Midbrain (tissue), 1 donor: ENCODE data around the gene IRAK2.
A peak's percentile ranks its signal among the peaks of the same experiment; 100 is the strongest.
"Not testable (repeated sequence)": the region's sequence is repeated elsewhere in the genome, so short reads cannot be mapped to it uniquely, and the experiment has no call there.

Source experiments
- DNase-seq: peaks from one replicate; lab custom pipeline; 2025; lab: John Stamatoyannopoulos, UW

Gene IRAK2

DNA sequence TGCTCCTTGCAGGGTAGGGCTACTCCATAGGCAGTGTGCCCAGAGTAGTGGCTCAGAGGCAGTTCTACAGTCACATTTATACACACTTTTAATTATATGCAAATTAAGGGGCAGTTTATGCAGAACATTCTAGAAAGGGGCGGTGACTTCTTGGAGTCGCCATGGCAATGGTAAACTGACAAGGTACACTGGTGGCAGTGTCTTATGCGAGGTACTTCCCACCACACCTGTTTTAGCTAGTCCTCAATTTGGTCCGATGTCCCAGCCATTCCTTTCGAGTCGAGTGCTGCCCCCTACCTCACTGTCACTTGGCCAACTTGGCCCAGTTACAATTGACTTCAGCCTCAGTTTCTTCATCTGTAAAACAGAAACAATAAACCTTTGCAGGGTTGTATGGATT is 3.8 kb upstream of the IRAK2 start:
- no peak for DNase-seq

DNA sequence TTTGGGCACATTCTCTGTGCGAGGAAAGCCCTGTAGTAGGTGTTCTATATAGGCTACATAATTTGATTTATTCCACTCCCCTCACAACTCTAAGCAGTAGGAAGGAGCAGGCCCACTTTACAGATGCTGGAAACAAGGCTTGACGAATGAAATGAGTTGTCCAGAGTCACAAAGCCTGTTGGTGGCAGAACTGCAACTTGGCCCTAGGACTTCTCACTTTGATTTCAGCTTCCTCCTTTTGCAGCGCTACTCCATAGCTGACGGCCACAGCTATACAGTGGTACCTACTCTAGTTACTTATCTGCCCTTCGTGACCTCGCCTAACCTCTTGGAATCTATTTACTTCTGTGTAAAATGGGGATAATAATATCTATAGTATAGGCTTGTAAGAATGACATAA is 2.5 kb upstream of the IRAK2 start:
- no peak for DNase-seq

DNA sequence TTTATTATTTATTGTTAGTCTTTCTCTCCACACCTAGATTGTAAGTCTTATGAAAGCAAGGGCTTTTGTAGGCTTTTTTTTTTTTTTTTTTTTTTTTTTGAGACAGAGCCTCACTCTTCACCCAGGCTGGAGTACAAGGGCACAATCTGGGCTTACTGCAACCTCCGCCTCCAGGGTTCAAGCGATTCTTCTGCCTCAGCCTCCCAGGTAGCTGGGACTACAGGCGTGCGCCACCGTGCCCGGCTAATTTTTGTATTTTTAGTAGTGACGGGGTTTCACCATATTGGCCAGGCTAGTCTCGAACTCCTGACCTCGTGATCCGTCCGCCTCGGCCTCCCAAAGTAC is 546 bp upstream of the IRAK2 start:
- DNase-seq: not testable (repeated sequence)

- no peak for DNase-seq
These were observed 1.5 kb downstream of the IRAK2 start for GRCh38 chr3:10166213-10166604.

DNA sequence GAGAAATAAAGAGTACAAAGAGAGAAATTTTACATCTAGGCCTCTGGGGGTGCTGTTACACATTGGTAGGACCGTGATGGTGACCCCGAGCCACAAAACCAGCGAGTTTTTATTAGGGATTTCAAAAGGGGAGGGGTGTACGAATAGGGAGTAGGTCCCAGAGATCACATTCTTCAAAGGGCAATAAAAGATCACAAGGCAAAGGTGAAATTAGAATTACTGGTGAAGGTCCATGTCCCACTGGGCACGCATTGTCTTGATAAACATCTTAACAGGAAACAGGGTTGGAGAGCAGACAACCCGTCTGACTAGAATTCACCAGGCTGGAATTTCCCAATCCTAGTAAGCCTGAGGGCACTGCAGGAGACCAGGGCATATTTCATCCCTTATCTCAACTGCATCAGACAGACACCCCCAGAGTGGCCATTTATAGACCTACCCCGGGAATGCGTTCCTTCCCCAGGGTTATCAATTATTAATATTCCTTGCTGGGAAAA is 4.3 kb downstream of the IRAK2 start:
- no peak for DNase-seq

- DNase-seq: no peak
These were observed 6.3 kb downstream of the IRAK2 start for GRCh38 chr3:10170915-10171478.

GRCh38 chr3:10173095-10173925 is 8.6 kb downstream of the IRAK2 start:
- DNase-seq: no peak

GRCh38 chr3:10173926-10174435 is 9.3 kb downstream of the IRAK2 start:
- DNase-seq: peak; percentile 39

DNA sequence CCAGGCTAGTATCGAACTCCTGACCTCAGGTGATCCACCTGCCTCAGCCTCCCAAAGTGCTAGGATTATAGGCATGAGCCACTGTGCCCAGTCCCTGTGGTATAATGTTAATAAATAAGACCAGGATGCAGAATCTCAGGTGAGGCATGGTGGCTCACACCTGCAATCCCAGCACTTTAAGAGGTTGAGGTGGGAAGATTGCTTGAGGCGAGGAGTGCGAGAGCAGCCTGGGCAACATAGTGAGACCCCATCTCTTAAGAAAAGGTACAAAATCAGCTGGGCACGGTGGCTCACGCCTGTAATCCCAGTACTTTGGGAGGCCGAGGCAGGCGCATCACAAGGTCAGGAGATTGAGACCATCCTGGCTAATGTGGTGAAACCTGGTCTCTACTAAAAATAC is 10.6 kb downstream of the IRAK2 start:
- not testable (repeated sequence) for DNase-seq

DNA sequence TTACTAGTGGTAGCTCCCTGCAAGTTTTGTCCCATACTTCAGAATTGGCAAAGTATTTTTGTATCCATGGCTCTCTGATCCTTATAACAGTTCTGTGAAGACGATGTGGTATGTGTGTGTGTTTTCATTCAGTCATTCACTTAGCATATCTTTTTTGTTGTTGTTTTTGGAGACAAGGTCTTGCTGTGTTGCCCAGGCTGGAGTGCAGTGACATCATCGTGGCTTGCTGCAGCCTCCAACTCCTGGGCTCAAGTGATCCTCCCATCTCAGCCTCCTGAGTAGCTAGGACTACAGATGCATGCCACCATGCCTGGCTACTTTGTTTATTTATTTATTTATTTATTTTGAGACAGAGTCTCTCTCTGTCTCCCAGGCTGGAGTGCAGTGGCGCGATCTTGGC is 11.4 kb downstream of the IRAK2 start:
- not testable (repeated sequence) for DNase-seq

GRCh38 chr3:10177737-10178136 is 13.0 kb downstream of the IRAK2 start:
- DNase-seq: no peak

GRCh38 chr3:10178892-10179291 is 14.2 kb downstream of the IRAK2 start:
- DNase-seq: no peak

- DNase-seq: no peak
These were observed 15.6 kb downstream of the IRAK2 start for GRCh38 chr3:10180289-10180688.

DNA sequence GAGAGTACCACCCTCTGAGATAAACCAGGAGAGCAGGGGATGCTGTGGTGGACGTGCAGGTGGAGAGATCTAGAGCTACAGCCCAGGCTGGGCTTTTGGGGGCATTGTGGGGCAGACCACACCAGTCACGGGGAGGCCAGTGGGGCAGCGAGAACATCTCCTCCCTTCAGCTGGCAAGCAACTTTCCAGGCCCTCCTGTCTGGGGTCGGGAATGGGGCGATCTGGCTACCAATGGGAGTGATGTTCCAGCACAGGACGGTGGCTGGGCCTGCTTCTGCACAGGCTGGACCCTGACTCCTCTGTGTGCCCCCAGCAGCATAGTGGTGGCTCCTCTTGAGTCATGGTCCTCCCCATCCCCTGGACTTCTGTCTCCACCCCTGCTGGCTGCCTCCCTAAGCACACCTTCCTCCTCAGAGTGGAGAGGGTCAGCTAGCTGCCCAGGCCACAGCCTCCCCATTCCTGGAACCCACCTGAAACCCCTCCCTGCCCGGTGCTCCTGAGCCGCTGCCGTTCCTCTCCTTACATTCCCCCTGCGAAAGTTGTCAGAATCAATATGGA is 16.1 kb downstream of the IRAK2 start:
- DNase-seq: no peak

GRCh38 chr3:10182950-10183349 is 18.2 kb downstream of the IRAK2 start:
- no peak for DNase-seq

GRCh38 chr3:10184250-10184649 is 19.5 kb downstream of the IRAK2 start:
- DNase-seq: no peak

DNA sequence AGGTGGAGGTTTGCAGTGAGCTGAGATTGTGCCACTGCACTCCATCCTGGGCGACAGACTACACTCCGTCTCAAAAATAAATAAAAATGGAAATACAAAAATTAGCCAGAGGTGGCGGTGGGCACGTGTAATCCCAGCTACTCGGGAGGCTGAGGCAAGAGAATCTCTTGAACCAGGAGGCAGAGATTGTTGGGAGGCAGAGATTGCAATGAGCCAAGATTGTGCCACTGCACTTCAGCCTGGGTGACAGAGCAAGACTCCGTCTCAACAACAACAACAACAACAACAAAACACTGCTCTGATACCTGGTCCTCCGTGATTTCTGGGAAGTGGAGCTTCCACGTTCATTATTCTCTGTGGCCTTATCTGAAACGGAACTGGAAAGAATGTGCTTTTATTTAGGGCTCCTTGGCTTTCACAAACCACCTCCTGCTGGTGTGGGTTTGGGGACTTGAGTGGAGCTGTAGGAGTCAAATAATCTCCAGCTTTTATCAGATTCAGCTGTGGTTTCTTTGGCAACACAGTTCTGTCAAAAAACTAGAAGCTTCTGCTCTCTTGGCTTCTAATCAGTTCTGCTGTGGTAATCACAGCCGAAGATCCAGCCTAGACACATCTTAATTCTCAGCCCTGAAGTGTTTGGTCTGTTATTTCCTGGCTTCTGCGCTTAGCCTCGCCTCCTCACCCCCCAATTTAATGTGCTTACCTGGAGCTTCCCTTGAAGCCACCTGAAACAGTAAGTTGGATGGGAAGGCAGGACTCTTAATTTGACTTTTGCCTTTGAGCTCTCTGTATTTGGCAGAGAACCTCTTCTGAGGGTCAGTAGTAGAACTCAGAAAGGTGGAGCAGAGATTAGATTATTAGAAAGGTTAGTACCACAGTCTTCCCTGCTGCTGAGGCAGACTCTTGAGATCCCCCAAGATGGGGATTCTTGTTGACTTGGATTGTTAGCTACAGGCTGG is 21.4 kb downstream of the IRAK2 start:
- DNase-seq: no peak

GRCh38 chr3:10187290-10187876 is 22.7 kb downstream of the IRAK2 start:
- DNase-seq: no peak

DNA sequence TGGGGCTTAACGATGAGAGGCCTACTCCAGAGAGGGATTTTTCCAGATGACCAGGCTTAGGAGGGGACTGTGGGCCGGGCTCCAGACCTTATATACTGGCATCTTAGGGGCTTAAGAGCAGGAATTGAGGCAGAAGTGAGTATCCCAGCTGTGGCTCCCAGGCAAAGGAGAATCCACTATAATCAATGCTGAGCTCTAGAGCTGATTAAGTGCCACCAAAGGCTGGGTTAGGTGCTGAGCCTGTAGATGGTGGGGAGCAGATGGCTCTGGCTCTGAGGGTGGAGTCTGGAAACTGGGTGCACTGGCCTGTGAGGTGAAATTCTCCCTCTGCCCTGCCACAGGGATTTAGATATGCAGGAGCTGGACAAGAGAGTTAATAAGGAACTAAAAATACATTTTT is 23.2 kb downstream of the IRAK2 start:
- no peak for DNase-seq

DNA sequence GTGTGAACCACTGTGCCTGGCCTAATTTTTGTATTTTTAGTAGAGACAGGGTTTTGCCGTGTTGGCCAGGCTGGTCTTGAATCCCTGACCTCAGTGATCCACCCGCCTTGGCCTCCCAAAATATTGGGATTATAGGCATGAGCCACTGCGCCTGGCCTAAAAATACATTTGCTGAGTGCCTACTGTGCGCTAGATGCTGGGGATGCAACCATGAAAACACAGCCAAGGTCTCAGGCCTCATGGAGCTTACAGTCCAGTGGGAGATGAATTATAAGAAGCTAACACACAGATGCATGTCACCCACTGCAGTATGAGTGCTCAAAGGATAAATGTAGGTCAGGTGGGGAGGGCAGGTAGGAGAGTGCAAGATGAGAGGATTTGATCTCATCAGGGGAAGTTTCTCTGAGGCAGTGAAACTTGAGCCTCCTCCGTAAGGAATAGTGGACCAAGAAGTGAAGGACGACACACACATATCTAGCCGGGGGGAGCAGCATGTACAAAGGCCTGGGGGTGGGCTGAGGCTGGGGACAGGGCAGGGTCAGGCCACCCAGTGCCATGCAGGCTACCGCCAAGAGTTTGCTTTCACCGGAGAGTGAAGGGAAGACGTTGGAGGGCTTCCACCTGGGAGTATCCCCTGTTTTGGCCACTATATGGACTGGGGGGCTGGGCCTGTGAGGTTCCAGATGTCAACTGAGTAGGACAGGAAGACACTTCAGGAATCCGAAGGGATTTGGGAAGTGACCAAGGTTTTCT is 24.3 kb downstream of the IRAK2 start:
- no peak for DNase-seq
